AG20443 (cell line): ENCODE measurements around the gene CRTC3.
A peak's percentile ranks its signal among the peaks of the same experiment; 100 is the strongest.
"Not testable (repeated sequence)": the region's sequence is repeated elsewhere in the genome, so short reads cannot be mapped to it uniquely, and the experiment has no call there.

Experiments
- DNase-seq: peaks from one replicate; pipeline ENCODE4 v3.0.0; 2012; ENCODE audit warnings: low spot score, mixed read lengths

CRTC3 gene

GRCh38 chr15:90650117-90650955 lies 120.6 kb downstream of the CRTC3 start:
- no peak for DNase-seq

- no peak for DNase-seq
Observed at GRCh38 chr15:90650956-90651689, 121.4 kb downstream of the CRTC3 start.

GRCh38 chr15:90654233-90655136 lies 124.8 kb downstream of the CRTC3 start:
- no peak for DNase-seq

GRCh38 chr15:90657520-90658172 lies 127.9 kb downstream of the CRTC3 start:
- not testable (repeated sequence) for DNase-seq

- no peak for DNase-seq
Observed at GRCh38 chr15:90659481-90659880, 129.8 kb downstream of the CRTC3 start.

- peak; percentile 95 for DNase-seq
Observed at GRCh38 chr15:90660195-90660998, 130.7 kb downstream of the CRTC3 start.

- DNase-seq: not testable (repeated sequence)
Observed at GRCh38 chr15:90660999-90661330, 131.2 kb downstream of the CRTC3 start.

- not testable (repeated sequence) for DNase-seq
Observed at GRCh38 chr15:90664081-90664461, 134.3 kb downstream of the CRTC3 start.

- peak; percentile 70 for DNase-seq
Observed at GRCh38 chr15:90664650-90665287, 135.0 kb downstream of the CRTC3 start.

- DNase-seq: peak; percentile 88
Observed at GRCh38 chr15:90665288-90666134, 135.8 kb downstream of the CRTC3 start.

GRCh38 chr15:90666135-90666909 lies 136.6 kb downstream of the CRTC3 start:
- DNase-seq: no peak

- no peak for DNase-seq
Observed at GRCh38 chr15:90667073-90667754, 137.5 kb downstream of the CRTC3 start.

GRCh38 chr15:90667755-90668345 lies 138.1 kb downstream of the CRTC3 start:
- not testable (repeated sequence) for DNase-seq

GRCh38 chr15:90670631-90671030 lies 140.9 kb downstream of the CRTC3 start:
- not testable (repeated sequence) for DNase-seq

- no peak for DNase-seq
Observed at GRCh38 chr15:90671216-90671615, 141.5 kb downstream of the CRTC3 start.

GRCh38 chr15:90673357-90673756 lies 143.6 kb downstream of the CRTC3 start:
- DNase-seq: not testable (repeated sequence)

- no peak for DNase-seq
Observed at GRCh38 chr15:90674476-90674875, 144.8 kb downstream of the CRTC3 start.

- DNase-seq: no peak
Observed at GRCh38 chr15:90675464-90675863, 145.7 kb downstream of the CRTC3 start.
